Stomach (tissue), 19 donors: ENCODE data around the gene PSMD4. TPM values are rescaled to one million over a fixed set of nuclear protein-coding genes. Genes with fewer than 3 reads are reported as not detected.
"Not testable (repeated sequence)": the region's sequence is repeated elsewhere in the genome, so short reads cannot be mapped to it uniquely, and the experiment has no call there.

Source experiments
- DNase-seq, 2 donors: peaks; one replicate each; pipeline versions ENCODE4 v3.0.0 to v3.0.0-alpha.2; 2013 to 2019
- H3K27ac ChIP-seq, 5 donors: fragments of 200-600 bp in 4 of 5; sonication (generic) in 4 of 5; one replicate each; pipeline ENCODE4 v1.5.1; 2013 to 2019; ENCODE audit warnings: mild to moderate bottlenecking in 1 of 5, moderate library complexity in 1 of 5
- H3K27me3 ChIP-seq, 3 donors: fragments of 200-600 bp; sonication (generic); one replicate each; pipeline ENCODE4 v1.5.1; 2017 to 2019; ENCODE audit warnings: mixed run types in 1 of 3
- H3K36me3 ChIP-seq, 4 donors: fragments of 200-600 bp; sonication (generic); 1 replicate in 3 of 4; 2 replicates in 1 of 4; pipeline ENCODE4 v1.5.1; 2016 to 2019
- H3K4me1 ChIP-seq, 4 donors: fragments of 200-600 bp; sonication (generic); one replicate each; pipeline ENCODE4 v1.5.1; 2016 to 2019
- H3K4me3 ChIP-seq, 4 donors: fragments of 200-600 bp; sonication (generic) in 3 of 4; one replicate each; pipeline ENCODE4 v1.5.1; 2016 to 2019; ENCODE audit warnings: mild to moderate bottlenecking in 1 of 4
- H3K9me3 ChIP-seq, 4 donors: fragments of 200-600 bp; sonication (generic); one replicate each; pipeline ENCODE4 v1.5.1; 2016 to 2019
- EP300 ChIP-seq: sonication (generic); formaldehyde crosslinking; IDR thresholded peaks from one replicate; pipeline ENCODE4 v1.6.1; 2017; ENCODE audit warnings: antibody characterized with exemption
- POLR2A ChIP-seq, 4 donors: fragments of 450-650 bp; IDR thresholded peaks; one replicate each; pipeline ENCODE4 v1.6.1; 2016; ENCODE audit warnings: antibody characterized with exemption in 4 of 4, control low read depth in 2 of 4, mild to moderate bottlenecking in 1 of 4, moderate library complexity in 1 of 4
- POLR2AphosphoS5 ChIP-seq, 3 donors: sonication (generic); formaldehyde crosslinking; IDR thresholded peaks; one replicate each; pipeline ENCODE4 v1.6.1; 2016; ENCODE audit warnings: antibody characterized with exemption in 3 of 3
- WGBS, 5 donors: extraction: QIAGEN DNeasy Blood & Tissue Kit in 3 of 5; methylation state at CpG; one replicate each; pipeline versions ENCODE4 v1.1.5 to v1.1.7; 2013 to 2018; 5-methylcytosine and 5-hydroxymethylcytosine counted together
- intact Hi-C: fragments of 100-400 bp; cut with DNase I; formaldehyde crosslinking; loops from one replicate; pipeline ENCODE4 v1.15.1; 2023; ENCODE audit warnings: low total_unique reads
- long read RNA-seq, 10 donors: transcript quantifications; one replicate each; lab custom pipeline, GENCODE V29; 2026
- polyA plus RNA-seq, 3 donors: library from polyadenylated mRNA; stranded (reverse); fragments of 200-250 nt; gene quantifications; one replicate each; pipeline ENCODE4 v1.2.3, GENCODE V29; 2013
- total RNA-seq, 5 donors: library from RNA; depleted of rRNA; stranded (reverse); fragments of >200 nt; gene quantifications; one replicate each; pipeline versions ENCODE4 v1.1.0 to v1.2.3, GENCODE V29; 2014 to 2016
- TF ChIP-seq, protein P1 (sequence below), 7 experiments: fragments of 450-650 bp in 4 of 7; fragments of 200-600 bp in 3 of 7; sonication (generic) in 3 of 7; IDR thresholded peaks; one replicate each; pipeline ENCODE4 v1.5.1; 2016 to 2019; ENCODE audit warnings: antibody characterized with exemption in 7 of 7, control low read depth in 2 of 7, mild to moderate bottlenecking in 1 of 7
- donor health status: healthy with polysubstance abuse.
- donor health status: Bipolar disorder and iron deficiency.
- donor health status: healthy.

The PSMD4 gene
- total RNA-seq (100 to 1,000 TPM in 2 of 5 donors, 10 to 100 TPM in 3; 81.3 to 220 (median 83.2) TPM), polyA plus RNA-seq (100 to 1,000 TPM; 126 to 234 (median 176) TPM)
- long read RNA-seq, donor 1, transcript PSMD4-202 (10 exons, 1,350 nt) = major isoform, 19 of 52 reads
- long read RNA-seq, donor 1, partial matches to known transcripts = 32 of 52 reads
- long read RNA-seq, donor 1, other reads (novel, unspliced or antisense) = 0 of 52 reads
- long read RNA-seq, donor 2, transcript PSMD4-202 (10 exons, 1,350 nt) = major isoform, 35 of 74 reads
- long read RNA-seq, donor 2, partial matches to known transcripts = 36 of 74 reads
- long read RNA-seq, donor 2, other reads (novel, unspliced or antisense) = 0 of 74 reads
- long read RNA-seq, donor 3, transcript PSMD4-202 (10 exons, 1,350 nt) = major isoform, 10 of 28 reads
- long read RNA-seq, donor 3, partial matches to known transcripts = 17 of 28 reads
- long read RNA-seq, donor 3, other reads (novel, unspliced or antisense) = 0 of 28 reads
- long read RNA-seq, donor 4, partial matches to known transcripts = 0 of 3 reads
- long read RNA-seq, donor 4, other reads (novel, unspliced or antisense) = 0 of 3 reads
- long read RNA-seq, donor 5, transcript PSMD4-202 (10 exons, 1,350 nt) = major isoform, 18 of 32 reads
- long read RNA-seq, donor 5, partial matches to known transcripts = 13 of 32 reads
- long read RNA-seq, donor 5, other reads (novel, unspliced or antisense) = 0 of 32 reads
- long read RNA-seq, donor 6 = 0 reads
- long read RNA-seq, donor 7, transcript PSMD4-202 (10 exons, 1,350 nt) = major isoform, 34 of 51 reads
- long read RNA-seq, donor 7, partial matches to known transcripts = 14 of 51 reads
- long read RNA-seq, donor 7, other reads (novel, unspliced or antisense) = 0 of 51 reads
- long read RNA-seq, donor 8, transcript PSMD4-202 (10 exons, 1,350 nt) = major isoform, 34 of 69 reads
- long read RNA-seq, donor 8, partial matches to known transcripts = 33 of 69 reads
- long read RNA-seq, donor 8, other reads (novel, unspliced or antisense) = 0 of 69 reads
- long read RNA-seq, donor 9, transcript PSMD4-202 (10 exons, 1,350 nt) = major isoform, 19 of 50 reads
- long read RNA-seq, donor 9, partial matches to known transcripts = 28 of 50 reads
- long read RNA-seq, donor 9, other reads (novel, unspliced or antisense) = 0 of 50 reads
- long read RNA-seq, donor 10, transcript PSMD4-202 (10 exons, 1,350 nt) = major isoform, 13 of 20 reads
- long read RNA-seq, donor 10, partial matches to known transcripts = 7 of 20 reads
- long read RNA-seq, donor 10, other reads (novel, unspliced or antisense) = 0 of 20 reads

GRCh38 chr1:151254217-151255213 lies at the start of gene PSMD4:
TSS of gene PSMD4 (plus strand) at chr1:151254734. CDS start at chr1:151254783, 49 bp downstream.
- no peaks in the 10 kb centered on the region for H3K27me3 ChIP-seq
- H3K4me1 ChIP-seq = peaks cover 16 to 55% (median 36%) of the 10 kb centered on the region in 4 donors
- no peaks in the 10 kb centered on the region for H3K9me3 ChIP-seq
- peak within 1 kb of the TSS; percentile 88 to 99 (median 90) for H3K4me3 ChIP-seq
- WGBS, 5 donors = 9 to 13% (median 12%) methylated on average over 54 to 56 of the region's 56 CpGs
- TF ChIP-seq POLR2A (IDR thresholded peaks at IDR 0.05) (peak in 1 of 4 donors; percentile 68), POLR2AphosphoS5 (IDR thresholded peaks at IDR 0.05) (peak; percentile 93 to 97 (median 94)), EP300 (no peak)
- TF ChIP-seq, protein P1, sequence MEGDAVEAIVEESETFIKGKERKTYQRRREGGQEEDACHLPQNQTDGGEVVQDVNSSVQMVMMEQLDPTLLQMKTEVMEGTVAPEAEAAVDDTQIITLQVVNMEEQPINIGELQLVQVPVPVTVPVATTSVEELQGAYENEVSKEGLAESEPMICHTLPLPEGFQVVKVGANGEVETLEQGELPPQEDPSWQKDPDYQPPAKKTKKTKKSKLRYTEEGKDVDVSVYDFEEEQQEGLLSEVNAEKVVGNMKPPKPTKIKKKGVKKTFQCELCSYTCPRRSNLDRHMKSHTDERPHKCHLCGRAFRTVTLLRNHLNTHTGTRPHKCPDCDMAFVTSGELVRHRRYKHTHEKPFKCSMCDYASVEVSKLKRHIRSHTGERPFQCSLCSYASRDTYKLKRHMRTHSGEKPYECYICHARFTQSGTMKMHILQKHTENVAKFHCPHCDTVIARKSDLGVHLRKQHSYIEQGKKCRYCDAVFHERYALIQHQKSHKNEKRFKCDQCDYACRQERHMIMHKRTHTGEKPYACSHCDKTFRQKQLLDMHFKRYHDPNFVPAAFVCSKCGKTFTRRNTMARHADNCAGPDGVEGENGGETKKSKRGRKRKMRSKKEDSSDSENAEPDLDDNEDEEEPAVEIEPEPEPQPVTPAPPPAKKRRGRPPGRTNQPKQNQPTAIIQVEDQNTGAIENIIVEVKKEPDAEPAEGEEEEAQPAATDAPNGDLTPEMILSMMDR (IDR thresholded peaks at IDR 0.05) = no peak
- H3K27ac ChIP-seq = peak within 1 kb of the TSS; percentile 91 to 97 (median 92)
- peaks cover 0 to 12% (median 6%) of the 10 kb centered on the region in 4 donors for H3K36me3 ChIP-seq
- peak; percentile 94 to 99 for DNase-seq
- intact Hi-C loops = no loop called here

DNA sequence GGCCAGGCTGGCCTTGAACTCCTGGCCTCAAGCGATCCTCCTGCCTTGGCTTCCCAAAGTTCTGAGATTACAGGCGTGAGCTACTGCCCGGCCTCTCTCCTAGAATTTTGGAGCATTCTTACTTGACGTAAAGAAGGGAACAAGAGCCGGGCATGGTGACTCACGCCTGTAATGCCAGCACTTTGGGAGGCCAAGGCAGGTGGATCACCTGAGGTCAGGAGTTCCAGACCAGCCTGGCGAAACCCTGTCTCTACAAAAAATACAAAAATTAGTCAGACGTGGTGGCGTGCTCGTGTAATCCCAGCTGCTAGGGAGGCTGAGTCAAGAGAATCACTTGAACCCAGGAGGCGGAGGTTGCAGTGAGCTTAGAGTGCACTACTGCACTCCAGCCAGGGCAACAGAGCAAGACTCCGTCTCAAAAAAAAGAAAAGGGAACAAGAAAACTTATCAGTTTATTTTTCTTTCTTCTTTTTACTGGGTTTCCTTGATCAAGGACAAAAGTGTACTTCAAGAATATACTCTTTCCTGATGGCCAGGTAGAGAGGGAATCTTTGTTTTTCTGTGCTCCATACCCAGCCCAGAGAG lies 49.1 kb upstream of the PSMD4 start:
- H3K27ac ChIP-seq, DNase-seq, H3K4me3 ChIP-seq, H3K9me3 ChIP-seq, intact Hi-C loops, H3K27me3 ChIP-seq: not testable (repeated sequence)
- WGBS, 5 donors = 86 to 94% (median 93%) methylated on average over 12 of the region's 12 CpGs
- Histone ChIP-seq H3K4me1 (peaks cover 21 to 62% (median 39%) of the 10 kb centered on the region in 4 donors), H3K36me3 (peaks cover 18 to 67% (median 62%) of the 10 kb centered on the region in 4 donors)

DNA sequence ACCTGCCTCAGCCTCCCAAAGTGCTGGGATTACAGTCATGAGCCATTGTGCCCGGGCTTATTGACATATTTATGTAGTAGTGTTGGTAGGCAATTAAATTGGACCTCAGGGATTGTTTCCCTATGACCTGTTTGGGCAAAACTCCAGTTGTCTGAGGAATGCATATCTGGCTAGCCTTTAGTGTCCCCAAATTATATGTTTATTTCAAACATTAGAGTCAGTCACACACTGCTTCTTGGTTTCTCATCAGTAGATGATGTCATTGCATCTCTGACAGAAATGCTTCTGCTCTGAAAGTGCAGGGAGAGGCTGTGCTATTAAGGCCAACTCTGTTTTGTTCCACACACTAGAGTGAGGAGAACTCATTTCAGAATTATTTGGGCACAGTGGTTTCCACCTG lies 43.7 kb upstream of the PSMD4 start:
- Histone ChIP-seq H3K4me3 (no peak overlapping the region), H3K4me1 (peaks cover 0 to 51% (median 18%) of the 10 kb centered on the region in 4 donors), H3K27ac (no peak overlapping the region), H3K36me3 (peaks cover 14 to 68% (median 56%) of the 10 kb centered on the region in 4 donors), H3K27me3 (no peaks in the 10 kb centered on the region), H3K9me3 (no peaks in the 10 kb centered on the region)
- intact Hi-C loops = no loop called here
- TF ChIP-seq POLR2A (IDR thresholded peaks at IDR 0.05) (no peak), EP300 (no peak), POLR2AphosphoS5 (IDR thresholded peaks at IDR 0.05) (no peak)
- TF ChIP-seq, protein P1 (IDR thresholded peaks at IDR 0.05) = no peak
- DNase-seq = no peak
- 78 to 100% (median 83%) methylated on average over 1 of the region's 1 CpG for whole genome bisulfite sequencing, 5 donors
